Sigmoid colon (tissue), 3 donors: ENCODE measurements around the gene STAP1.

Experiments
- POLR2A ChIP-seq, 2 donors: fragments of 450-650 bp; IDR thresholded peaks; one replicate each; pipeline ENCODE4 v1.6.1; 2016; ENCODE audit warnings: antibody characterized with exemption in 2 of 2, mild to moderate bottlenecking in 2 of 2, moderate library complexity in 2 of 2
- TF ChIP-seq, protein P1 (sequence below), 4 experiments: fragments of 450-650 bp in 3 of 4; fragments of 200-600 bp in 1 of 4; IDR thresholded peaks; one replicate each; pipeline ENCODE4 v1.5.1; 2016 to 2019; ENCODE audit warnings: antibody characterized with exemption in 4 of 4, mild to moderate bottlenecking in 3 of 4, moderate library complexity in 2 of 4

DNA sequence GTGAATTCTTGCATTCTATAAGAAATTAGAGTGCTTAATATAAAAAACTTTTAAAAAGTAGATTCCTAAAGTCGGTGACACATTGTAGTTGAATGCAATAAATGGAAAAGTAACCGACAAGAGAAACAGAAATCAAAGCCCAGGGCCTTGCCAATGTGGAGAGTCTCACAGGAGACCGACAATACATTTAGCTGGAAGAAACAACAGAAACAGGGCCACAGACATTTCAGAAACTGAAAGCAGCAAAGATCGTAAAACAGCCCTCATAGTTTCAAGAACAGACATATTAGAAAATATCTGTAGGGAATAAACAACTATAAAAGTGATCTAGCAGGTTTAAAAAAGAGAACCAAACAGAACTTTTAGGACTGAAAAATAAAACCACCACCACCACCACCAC, 49.5 kb downstream of the STAP1 start:
- TF ChIP-seq, protein P1, sequence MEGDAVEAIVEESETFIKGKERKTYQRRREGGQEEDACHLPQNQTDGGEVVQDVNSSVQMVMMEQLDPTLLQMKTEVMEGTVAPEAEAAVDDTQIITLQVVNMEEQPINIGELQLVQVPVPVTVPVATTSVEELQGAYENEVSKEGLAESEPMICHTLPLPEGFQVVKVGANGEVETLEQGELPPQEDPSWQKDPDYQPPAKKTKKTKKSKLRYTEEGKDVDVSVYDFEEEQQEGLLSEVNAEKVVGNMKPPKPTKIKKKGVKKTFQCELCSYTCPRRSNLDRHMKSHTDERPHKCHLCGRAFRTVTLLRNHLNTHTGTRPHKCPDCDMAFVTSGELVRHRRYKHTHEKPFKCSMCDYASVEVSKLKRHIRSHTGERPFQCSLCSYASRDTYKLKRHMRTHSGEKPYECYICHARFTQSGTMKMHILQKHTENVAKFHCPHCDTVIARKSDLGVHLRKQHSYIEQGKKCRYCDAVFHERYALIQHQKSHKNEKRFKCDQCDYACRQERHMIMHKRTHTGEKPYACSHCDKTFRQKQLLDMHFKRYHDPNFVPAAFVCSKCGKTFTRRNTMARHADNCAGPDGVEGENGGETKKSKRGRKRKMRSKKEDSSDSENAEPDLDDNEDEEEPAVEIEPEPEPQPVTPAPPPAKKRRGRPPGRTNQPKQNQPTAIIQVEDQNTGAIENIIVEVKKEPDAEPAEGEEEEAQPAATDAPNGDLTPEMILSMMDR (IDR thresholded peaks at IDR 0.05), result no peak
- TF ChIP-seq POLR2A (IDR thresholded peaks at IDR 0.05), result no peak
